NCI-H82 (cell line): Measurements from ENCODE around the gene MALRD1.
A peak's percentile ranks its signal among the peaks of the same experiment; 100 is the strongest.

Source experiments
- DNase-seq: peaks from one replicate; lab custom pipeline; 2025; lab: John Stamatoyannopoulos, UW

The MALRD1 gene

GRCh38 chr10:19373988-19374387 lies 325.4 kb downstream of the MALRD1 start:
- no peak for DNase-seq

GRCh38 chr10:19385846-19386450 lies 337.3 kb downstream of the MALRD1 start:
- DNase-seq, result no peak

GRCh38 chr10:19408924-19409323 lies 360.3 kb downstream of the MALRD1 start:
- no peak for DNase-seq

- DNase-seq, result no peak
These were observed 362.5 kb downstream of the MALRD1 start for GRCh38 chr10:19411119-19411518.

- DNase-seq, result peak; percentile 44
These were observed 363.9 kb downstream of the MALRD1 start for GRCh38 chr10:19412531-19412930.

- no peak for DNase-seq
These were observed 367.6 kb downstream of the MALRD1 start for GRCh38 chr10:19416164-19416563.

GRCh38 chr10:19417740-19418139 lies 369.1 kb downstream of the MALRD1 start:
- DNase-seq, result no peak

- no peak for DNase-seq
These were observed 373.1 kb downstream of the MALRD1 start for GRCh38 chr10:19421674-19422073.

GRCh38 chr10:19426034-19426433 lies 377.4 kb downstream of the MALRD1 start:
- DNase-seq, result no peak

- DNase-seq, result no peak
These were observed 383.2 kb downstream of the MALRD1 start for GRCh38 chr10:19431622-19432351.

- no peak for DNase-seq
These were observed 401.3 kb downstream of the MALRD1 start for GRCh38 chr10:19449860-19450259.

GRCh38 chr10:19451356-19451755 lies 402.8 kb downstream of the MALRD1 start:
- DNase-seq, result no peak

GRCh38 chr10:19451937-19452336 lies 403.3 kb downstream of the MALRD1 start:
- no peak for DNase-seq

- DNase-seq, result no peak
These were observed 405.4 kb downstream of the MALRD1 start for GRCh38 chr10:19453967-19454366.

GRCh38 chr10:19461588-19461987 lies 413.0 kb downstream of the MALRD1 start:
- DNase-seq, result no peak

GRCh38 chr10:19466709-19467108 lies 418.1 kb downstream of the MALRD1 start:
- no peak for DNase-seq

- no peak for DNase-seq
These were observed 419.8 kb downstream of the MALRD1 start for GRCh38 chr10:19468413-19468812.

- no peak for DNase-seq
These were observed 420.9 kb downstream of the MALRD1 start for GRCh38 chr10:19469521-19469920.

GRCh38 chr10:19479854-19480253 lies 431.3 kb downstream of the MALRD1 start:
- DNase-seq, result no peak

- DNase-seq, result no peak
These were observed 431.8 kb downstream of the MALRD1 start for GRCh38 chr10:19480353-19480752.

- no peak for DNase-seq
These were observed 434.8 kb downstream of the MALRD1 start for GRCh38 chr10:19483421-19483820.

GRCh38 chr10:19488592-19489280 lies 440.1 kb downstream of the MALRD1 start:
- peak; percentile 14 for DNase-seq

- no peak for DNase-seq
These were observed 442.6 kb downstream of the MALRD1 start for GRCh38 chr10:19491166-19491565.
